ENCODE data around the gene TOM1L2.
"Not testable (repeated sequence)": the region's sequence is repeated elsewhere in the genome, so short reads cannot be mapped to it uniquely, and the experiment has no call there.

Gene TOM1L2

GRCh38 chr17:17919169-17920107, 52.8 kb downstream of the TOM1L2 start:
- DNase-seq = peak; percentile 30

- no peak for DNase-seq
These were observed 54.8 kb downstream of the TOM1L2 start for GRCh38 chr17:17917394-17917793.

- DNase-seq = no peak
These were observed 57.0 kb downstream of the TOM1L2 start for GRCh38 chr17:17915183-17915582.

- DNase-seq = peak; percentile 81
These were observed 58.4 kb downstream of the TOM1L2 start for GRCh38 chr17:17913695-17914332.

GRCh38 chr17:17912336-17912735, 59.9 kb downstream of the TOM1L2 start:
- DNase-seq = not testable (repeated sequence)

GRCh38 chr17:17911001-17911613, 61.1 kb downstream of the TOM1L2 start:
- peak; percentile 7 for DNase-seq

GRCh38 chr17:17910060-17910459, 62.1 kb downstream of the TOM1L2 start:
- no peak for DNase-seq

- no peak for DNase-seq
These were observed 63.1 kb downstream of the TOM1L2 start for GRCh38 chr17:17909078-17909477.

- no peak for DNase-seq
These were observed 64.7 kb downstream of the TOM1L2 start for GRCh38 chr17:17907469-17907868.

GRCh38 chr17:17906418-17907215, 65.6 kb downstream of the TOM1L2 start:
- DNase-seq = no peak

- no peak for DNase-seq
These were observed 67.2 kb downstream of the TOM1L2 start for GRCh38 chr17:17905036-17905320.

- DNase-seq = no peak
These were observed 67.8 kb downstream of the TOM1L2 start for GRCh38 chr17:17904166-17905035.

- DNase-seq = no peak
These were observed 69.3 kb downstream of the TOM1L2 start for GRCh38 chr17:17902877-17903276.

- no peak for DNase-seq
These were observed 69.8 kb downstream of the TOM1L2 start for GRCh38 chr17:17902376-17902775.

- DNase-seq = peak; percentile 82
These were observed 71.3 kb downstream of the TOM1L2 start for GRCh38 chr17:17900615-17901520.

GRCh38 chr17:17899486-17899885, 72.7 kb downstream of the TOM1L2 start:
- no peak for DNase-seq

GRCh38 chr17:17898673-17899072, 73.5 kb downstream of the TOM1L2 start:
- DNase-seq = no peak

GRCh38 chr17:17897442-17897841, 74.8 kb downstream of the TOM1L2 start:
- DNase-seq = no peak

- DNase-seq = no peak
These were observed 75.5 kb downstream of the TOM1L2 start for GRCh38 chr17:17896746-17897145.

- peak; percentile 8 for DNase-seq
These were observed 78.2 kb downstream of the TOM1L2 start for GRCh38 chr17:17893801-17894644.
